Progenitor cell of endocrine pancreas (in vitro differentiated cells): ENCODE results near the gene AFF2. TPM values are rescaled to one million over a fixed set of nuclear protein-coding genes. Genes with fewer than 3 reads are reported as not detected.

Experiments
- DNase-seq: peaks from one replicate; pipeline ENCODE4 v3.0.0; 2021; ENCODE audit warnings: low spot score; ENCODE audit not compliant: unreplicated experiment
- H3K27ac Mint-ChIP-seq: 2 replicates; pipeline ENCODE4 v1.8.0; 2021; ENCODE audit warnings: mild to moderate bottlenecking, moderate library complexity, mixed read lengths
- H3K27me3 Mint-ChIP-seq: 2 replicates; pipeline ENCODE4 v1.8.0; 2021; ENCODE audit warnings: mixed read lengths
- H3K36me3 Mint-ChIP-seq: 2 replicates; pipeline ENCODE4 v1.8.0; 2022; ENCODE audit warnings: mixed read lengths; ENCODE audit not compliant: insufficient read depth
- H3K4me1 Mint-ChIP-seq: 2 replicates; pipeline ENCODE4 v1.8.0; 2021; ENCODE audit warnings: low read depth, mixed read lengths
- H3K4me3 Mint-ChIP-seq: 2 replicates; pipeline ENCODE4 v1.8.0; 2021; ENCODE audit warnings: low read depth, mild to moderate bottlenecking, moderate library complexity, mixed read lengths
- H3K9me3 Mint-ChIP-seq: 2 replicates; pipeline ENCODE4 v1.8.0; 2021; ENCODE audit warnings: low read depth, mixed read lengths
- total RNA-seq: library from RNA; stranded (reverse); gene quantifications from 2 replicates; pipeline ENCODE4 v1.2.1, GENCODE V29; 2021
- TF ChIP-seq, protein P1 (sequence below): fragments of 200-600 bp; sonication (generic); IDR thresholded peaks from one replicate; pipeline ENCODE4 v1.5.0; 2021; ENCODE audit warnings: antibody characterized with exemption, mild to moderate bottlenecking; ENCODE audit not compliant: unreplicated experiment

The AFF2 gene
- total RNA-seq, 1 donor from 2014 or later: 8.4 TPM

DNA sequence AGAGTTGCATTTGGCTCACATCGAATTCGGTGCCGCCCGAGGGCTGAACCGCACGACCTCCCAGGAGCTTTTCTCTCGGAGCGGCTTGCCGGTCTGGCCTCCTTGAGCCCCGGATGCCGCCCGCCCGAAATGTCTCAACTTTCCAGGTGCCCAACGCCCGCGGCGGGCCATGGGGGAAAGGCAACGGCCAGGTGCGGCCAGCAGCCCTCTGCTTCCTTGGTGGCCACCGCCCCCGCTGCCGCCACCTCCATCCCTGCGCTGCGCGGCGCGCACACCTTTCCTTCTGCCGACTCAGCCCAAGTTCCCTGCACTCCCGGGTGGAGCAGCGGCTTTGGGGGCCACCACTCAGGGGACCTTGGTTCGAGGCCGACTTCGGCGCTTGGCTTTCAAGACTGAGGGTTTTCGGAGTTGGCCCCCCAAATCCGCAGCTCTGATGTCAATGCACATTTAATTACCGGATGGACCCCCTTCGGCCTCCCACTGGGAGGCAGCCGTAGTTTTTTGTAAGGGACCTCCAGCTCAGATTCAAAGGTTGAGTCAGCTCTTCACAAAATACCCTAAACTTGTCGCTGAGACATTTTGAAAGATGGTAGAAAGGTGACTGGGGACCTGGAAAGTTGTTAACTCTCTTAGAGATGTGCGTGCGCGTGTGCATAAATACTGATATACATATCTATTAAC lies 1.1 kb downstream of the AFF2 start:
- peaks cover 7% of the 10 kb centered on the region for H3K9me3 Mint-ChIP-seq
- H3K36me3 Mint-ChIP-seq: no peaks in the 10 kb centered on the region
- DNase-seq: peak; percentile 15
- peak overlapping the region; percentile 37 for H3K27ac Mint-ChIP-seq
- TF ChIP-seq, protein P1, sequence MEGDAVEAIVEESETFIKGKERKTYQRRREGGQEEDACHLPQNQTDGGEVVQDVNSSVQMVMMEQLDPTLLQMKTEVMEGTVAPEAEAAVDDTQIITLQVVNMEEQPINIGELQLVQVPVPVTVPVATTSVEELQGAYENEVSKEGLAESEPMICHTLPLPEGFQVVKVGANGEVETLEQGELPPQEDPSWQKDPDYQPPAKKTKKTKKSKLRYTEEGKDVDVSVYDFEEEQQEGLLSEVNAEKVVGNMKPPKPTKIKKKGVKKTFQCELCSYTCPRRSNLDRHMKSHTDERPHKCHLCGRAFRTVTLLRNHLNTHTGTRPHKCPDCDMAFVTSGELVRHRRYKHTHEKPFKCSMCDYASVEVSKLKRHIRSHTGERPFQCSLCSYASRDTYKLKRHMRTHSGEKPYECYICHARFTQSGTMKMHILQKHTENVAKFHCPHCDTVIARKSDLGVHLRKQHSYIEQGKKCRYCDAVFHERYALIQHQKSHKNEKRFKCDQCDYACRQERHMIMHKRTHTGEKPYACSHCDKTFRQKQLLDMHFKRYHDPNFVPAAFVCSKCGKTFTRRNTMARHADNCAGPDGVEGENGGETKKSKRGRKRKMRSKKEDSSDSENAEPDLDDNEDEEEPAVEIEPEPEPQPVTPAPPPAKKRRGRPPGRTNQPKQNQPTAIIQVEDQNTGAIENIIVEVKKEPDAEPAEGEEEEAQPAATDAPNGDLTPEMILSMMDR: no peak
- H3K4me3 Mint-ChIP-seq: peak overlapping the region; percentile 74
- H3K4me1 Mint-ChIP-seq: peaks cover 4% of the 10 kb centered on the region
- H3K27me3 Mint-ChIP-seq: peaks cover 30% of the 10 kb centered on the region

DNA sequence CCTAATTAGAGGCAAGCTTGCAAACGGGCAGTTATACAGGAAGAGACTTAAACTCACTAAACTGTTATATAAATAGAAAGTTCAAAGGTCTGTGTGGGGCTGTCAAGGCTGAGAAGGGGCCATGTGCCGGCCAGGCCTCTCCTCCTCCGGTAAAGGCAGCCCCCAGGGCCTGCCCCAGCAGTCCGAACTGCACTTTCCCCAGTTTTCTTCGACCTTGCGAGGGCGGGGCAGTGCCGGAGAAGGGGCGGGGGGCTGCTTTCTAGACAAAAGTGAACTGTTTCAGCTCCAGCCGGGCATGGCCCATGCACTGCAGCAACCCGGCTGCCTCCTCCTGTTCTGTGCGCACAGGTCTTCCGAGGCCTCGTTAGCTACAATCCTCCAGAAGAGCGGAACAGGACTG lies 4.1 kb downstream of the AFF2 start:
- H3K4me3 Mint-ChIP-seq: peak overlapping the region; percentile 54
- no peak for DNase-seq
- TF ChIP-seq, protein P1: no peak
- peaks cover 11% of the 10 kb centered on the region for H3K9me3 Mint-ChIP-seq
- H3K27me3 Mint-ChIP-seq: peaks cover 9% of the 10 kb centered on the region
- H3K4me1 Mint-ChIP-seq: peaks cover 4% of the 10 kb centered on the region
- no peaks in the 10 kb centered on the region for H3K36me3 Mint-ChIP-seq
- H3K27ac Mint-ChIP-seq: no peak overlapping the region

DNA sequence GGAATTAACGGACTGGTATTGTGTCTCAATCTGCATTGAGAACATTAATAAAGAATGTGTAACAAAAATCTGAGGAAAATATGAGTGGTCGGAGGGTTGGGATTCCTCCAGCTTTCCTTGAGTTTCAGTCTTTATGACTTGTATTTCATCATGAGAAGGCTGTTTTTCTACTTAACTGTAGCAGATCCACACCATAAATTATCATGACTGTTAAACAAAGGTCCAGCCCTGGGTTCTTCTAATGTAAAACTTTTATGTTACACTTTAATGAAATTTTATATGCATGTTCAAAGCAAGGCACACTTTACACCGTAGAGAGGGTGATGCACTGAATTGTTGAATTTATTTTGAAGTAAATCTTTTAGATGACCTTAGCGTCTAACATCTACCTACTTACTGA lies 7.0 kb downstream of the AFF2 start:
- Mint-ChIP-seq H3K4me1 (peaks cover 4% of the 10 kb centered on the region), H3K27ac (no peak overlapping the region), H3K4me3 (no peak overlapping the region), H3K9me3 (peaks cover 11% of the 10 kb centered on the region), H3K36me3 (no peaks in the 10 kb centered on the region), H3K27me3 (peaks cover 5% of the 10 kb centered on the region)
- no peak for DNase-seq
- TF ChIP-seq, protein P1: no peak

DNA sequence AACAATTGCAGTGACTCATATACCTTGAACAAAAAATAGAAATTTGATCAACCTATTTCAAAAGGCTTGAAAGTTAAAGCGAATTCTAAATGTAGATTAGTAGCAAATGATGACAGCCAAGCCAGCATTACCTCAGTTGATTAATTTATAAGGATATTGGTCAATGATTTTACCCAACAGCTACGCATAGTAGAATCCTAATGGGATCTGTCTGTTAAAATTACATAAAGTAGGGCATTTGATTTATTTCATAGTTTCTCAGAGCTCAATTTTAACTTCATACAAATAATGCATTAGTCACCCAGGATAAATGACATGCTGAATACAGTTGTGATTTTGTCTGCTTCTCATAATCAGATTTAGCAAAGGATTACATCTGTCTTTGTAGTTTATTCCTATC lies 12.0 kb downstream of the AFF2 start:
- Mint-ChIP-seq H3K36me3 (no peaks in the 10 kb centered on the region), H3K9me3 (peaks cover 7% of the 10 kb centered on the region), H3K4me3 (no peak overlapping the region), H3K4me1 (no peaks in the 10 kb centered on the region), H3K27me3 (no peaks in the 10 kb centered on the region), H3K27ac (no peak overlapping the region)
- no peak for DNase-seq
- TF ChIP-seq, protein P1: no peak

DNA sequence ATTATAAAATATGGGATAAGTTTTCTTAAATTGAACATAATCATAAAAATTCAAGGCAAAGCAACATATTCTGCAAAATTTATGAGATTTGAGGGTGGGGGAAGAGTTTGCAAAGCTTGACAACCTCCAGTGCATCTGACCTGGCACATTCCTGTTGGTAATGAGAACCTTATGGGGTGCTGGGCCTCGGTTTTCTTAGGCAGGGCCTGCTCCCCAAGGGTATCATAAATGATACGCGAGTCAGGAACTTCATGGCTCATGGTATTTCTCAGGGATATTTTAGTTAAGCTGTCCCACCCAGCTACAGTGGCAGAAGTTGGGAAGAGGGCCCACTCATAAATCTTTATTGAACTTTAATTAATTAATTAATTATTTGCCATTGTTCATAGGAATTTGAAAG lies 13.2 kb downstream of the AFF2 start:
- H3K4me1 Mint-ChIP-seq: peaks cover 5% of the 10 kb centered on the region
- peaks cover 7% of the 10 kb centered on the region for H3K9me3 Mint-ChIP-seq
- H3K36me3 Mint-ChIP-seq: no peaks in the 10 kb centered on the region
- no peak overlapping the region for H3K4me3 Mint-ChIP-seq
- no peak for DNase-seq
- TF ChIP-seq, protein P1: no peak
- no peaks in the 10 kb centered on the region for H3K27me3 Mint-ChIP-seq
- H3K27ac Mint-ChIP-seq: no peak overlapping the region
